Measurements from ENCODE around the gene MPV17L. TPM values are rescaled to one million over a fixed set of nuclear protein-coding genes. Genes with fewer than 3 reads are reported as not detected.
"Not testable (repeated sequence)": the region's sequence is repeated elsewhere in the genome, so short reads cannot be mapped to it uniquely, and the experiment has no call there.

MPV17L gene
- total and polyA plus RNA-seq, 7 donors, result 5.6 to 30.3 (median 6.3) TPM

DNA sequence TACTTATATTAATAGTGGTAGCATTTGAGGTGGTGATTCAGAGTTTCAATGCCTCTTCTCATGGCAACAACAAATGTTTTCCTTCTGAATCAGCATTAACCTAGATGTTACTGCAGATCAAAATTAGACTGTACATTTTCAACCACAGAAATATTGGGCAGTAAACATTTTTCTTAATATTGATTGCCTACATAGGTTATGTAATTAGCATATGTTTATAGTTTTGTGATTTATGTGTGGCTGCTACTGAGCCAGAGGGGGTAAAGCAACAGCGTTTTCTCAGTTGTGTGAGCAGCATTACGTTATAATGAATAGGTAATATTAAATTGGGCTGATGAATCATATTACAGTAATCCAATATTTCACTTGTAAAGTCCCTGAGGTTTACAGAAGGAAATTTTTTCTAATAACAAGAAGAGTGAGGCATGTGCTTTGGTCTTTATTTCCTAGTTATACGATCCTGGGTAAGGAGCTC, 20.0 kb downstream of the MPV17L start:
- 22 to 42% (median 26%) methylated on average over 3 of the region's 3 CpGs for WGBS, 3 donors
- H3K27ac ChIP-seq, result peak overlapping the region; percentile 60
- no peak overlapping the region for H3K4me3 ChIP-seq
- peaks cover 12% of the 10 kb centered on the region for H3K4me1 ChIP-seq
- TF ChIP-seq, protein P1, sequence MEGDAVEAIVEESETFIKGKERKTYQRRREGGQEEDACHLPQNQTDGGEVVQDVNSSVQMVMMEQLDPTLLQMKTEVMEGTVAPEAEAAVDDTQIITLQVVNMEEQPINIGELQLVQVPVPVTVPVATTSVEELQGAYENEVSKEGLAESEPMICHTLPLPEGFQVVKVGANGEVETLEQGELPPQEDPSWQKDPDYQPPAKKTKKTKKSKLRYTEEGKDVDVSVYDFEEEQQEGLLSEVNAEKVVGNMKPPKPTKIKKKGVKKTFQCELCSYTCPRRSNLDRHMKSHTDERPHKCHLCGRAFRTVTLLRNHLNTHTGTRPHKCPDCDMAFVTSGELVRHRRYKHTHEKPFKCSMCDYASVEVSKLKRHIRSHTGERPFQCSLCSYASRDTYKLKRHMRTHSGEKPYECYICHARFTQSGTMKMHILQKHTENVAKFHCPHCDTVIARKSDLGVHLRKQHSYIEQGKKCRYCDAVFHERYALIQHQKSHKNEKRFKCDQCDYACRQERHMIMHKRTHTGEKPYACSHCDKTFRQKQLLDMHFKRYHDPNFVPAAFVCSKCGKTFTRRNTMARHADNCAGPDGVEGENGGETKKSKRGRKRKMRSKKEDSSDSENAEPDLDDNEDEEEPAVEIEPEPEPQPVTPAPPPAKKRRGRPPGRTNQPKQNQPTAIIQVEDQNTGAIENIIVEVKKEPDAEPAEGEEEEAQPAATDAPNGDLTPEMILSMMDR (IDR thresholded peaks at IDR 0.05), result no peak
- no peaks in the 10 kb centered on the region for H3K36me3 ChIP-seq (ENCODE audit: insufficient read depth in 1 of 2, low read depth in 1 of 2)
- no peaks in the 10 kb centered on the region for H3K27me3 ChIP-seq (ENCODE audit: insufficient read depth in 3 of 3, low read length in 2 of 3)
- intact Hi-C loops (cut with DNase I), result no loop called here
- no peak for DNase-seq
- peak in 3 of 4 donors; percentile 30 to 48 (median 41) for ATAC-seq
- H3K9me3 ChIP-seq, result no peaks in the 10 kb centered on the region

DNA sequence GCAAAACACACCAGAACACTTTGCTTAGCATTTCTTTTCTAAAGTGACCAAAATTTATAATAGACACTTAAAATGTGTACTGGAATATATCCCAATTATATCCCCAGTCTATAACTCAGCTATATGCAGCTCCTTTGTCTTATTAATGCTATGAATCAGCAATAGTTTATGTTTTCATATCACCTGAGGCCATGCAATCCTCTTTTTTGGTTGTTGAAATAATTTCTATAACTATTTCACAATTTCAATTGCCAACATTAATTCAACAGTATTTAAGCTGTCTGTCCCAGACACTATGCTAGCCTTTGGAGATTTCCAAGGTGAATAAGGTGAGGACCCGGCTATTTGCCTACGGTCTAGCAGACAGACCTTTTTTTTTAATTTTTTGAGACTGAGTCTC, 21.6 kb downstream of the MPV17L start:
- 90 to 95% (median 91%) methylated on average over 2 of the region's 2 CpGs for WGBS, 3 donors
- Histone ChIP-seq H3K36me3 (ENCODE audit: insufficient read depth in 1 of 2, low read depth in 1 of 2) (no peaks in the 10 kb centered on the region), H3K4me3 (no peak overlapping the region), H3K27ac (no peak overlapping the region), H3K9me3 (no peaks in the 10 kb centered on the region), H3K27me3 (ENCODE audit: insufficient read depth in 3 of 3, low read length in 2 of 3) (no peaks in the 10 kb centered on the region), H3K4me1 (peaks cover 12% of the 10 kb centered on the region)
- ATAC-seq (no peak), DNase-seq (no peak)
- TF ChIP-seq, protein P1 (IDR thresholded peaks at IDR 0.05), result no peak
- intact Hi-C loops (cut with DNase I), result no loop called here

DNA sequence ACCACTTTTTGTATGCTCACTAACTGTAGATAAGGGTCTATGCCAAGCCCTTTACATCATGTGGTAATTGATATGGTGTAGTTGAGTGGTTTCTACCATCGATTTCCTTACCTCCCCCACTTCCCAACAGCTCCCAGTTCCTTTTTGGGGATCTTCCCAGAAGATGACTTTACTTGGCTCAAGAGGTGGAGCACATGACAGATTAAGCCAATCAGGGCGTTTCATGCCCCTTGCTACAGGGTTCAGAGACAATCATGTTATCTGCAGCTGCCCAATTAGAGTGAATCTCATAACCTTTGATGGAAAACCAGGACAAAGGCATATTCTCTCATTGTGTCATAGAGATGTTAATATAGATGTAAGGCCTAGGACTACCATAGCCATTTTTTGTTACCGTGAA, 22.7 kb downstream of the MPV17L start:
- H3K27ac ChIP-seq, result no peak overlapping the region
- intact Hi-C loops (cut with DNase I), result no loop called here
- H3K4me3 ChIP-seq, result no peak overlapping the region
- H3K27me3 ChIP-seq (ENCODE audit: insufficient read depth in 3 of 3, low read length in 2 of 3), result no peaks in the 10 kb centered on the region
- TF ChIP-seq, protein P1 (IDR thresholded peaks at IDR 0.05), result no peak
- DNase-seq (no peak), ATAC-seq (peak in 2 of 4 donors; percentile 8 to 29)
- no peaks in the 10 kb centered on the region for H3K36me3 ChIP-seq (ENCODE audit: insufficient read depth in 1 of 2, low read depth in 1 of 2)
- 72 to 80% (median 79%) methylated on average over 3 of the region's 3 CpGs for WGBS, 3 donors
- H3K9me3 ChIP-seq, result no peaks in the 10 kb centered on the region
- H3K4me1 ChIP-seq, result peaks cover 12% of the 10 kb centered on the region

DNA sequence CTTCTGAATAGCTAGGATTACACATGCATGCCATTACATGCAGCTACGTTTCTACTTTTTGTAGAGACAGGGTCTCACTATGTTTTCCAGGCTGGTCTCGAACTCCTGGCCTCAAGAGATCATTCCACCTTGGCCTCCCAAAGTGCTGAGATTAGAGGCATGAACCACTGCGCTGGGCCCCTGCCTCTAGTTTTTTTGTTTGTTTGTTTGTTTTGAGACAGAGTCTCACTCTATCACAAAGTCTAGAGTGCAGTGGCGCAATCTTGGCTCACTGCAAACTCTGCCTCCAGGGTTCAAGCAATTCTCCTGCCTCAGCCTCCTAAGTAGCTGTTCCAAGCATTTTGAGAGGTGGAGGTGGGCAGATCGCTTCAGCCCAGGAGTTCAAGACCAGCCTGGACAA, 26.1 kb downstream of the MPV17L start:
- H3K9me3 ChIP-seq; H3K27me3 ChIP-seq (ENCODE audit: insufficient read depth in 3 of 3, low read length in 2 of 3); intact Hi-C loops (cut with DNase I); H3K4me1 ChIP-seq; ATAC-seq; H3K36me3 ChIP-seq (ENCODE audit: insufficient read depth in 1 of 2, low read depth in 1 of 2); DNase-seq; H3K4me3 ChIP-seq; H3K27ac ChIP-seq: not testable (repeated sequence)
- 83 to 87% (median 84%) methylated on average over 5 of the region's 5 CpGs for WGBS, 3 donors

DNA sequence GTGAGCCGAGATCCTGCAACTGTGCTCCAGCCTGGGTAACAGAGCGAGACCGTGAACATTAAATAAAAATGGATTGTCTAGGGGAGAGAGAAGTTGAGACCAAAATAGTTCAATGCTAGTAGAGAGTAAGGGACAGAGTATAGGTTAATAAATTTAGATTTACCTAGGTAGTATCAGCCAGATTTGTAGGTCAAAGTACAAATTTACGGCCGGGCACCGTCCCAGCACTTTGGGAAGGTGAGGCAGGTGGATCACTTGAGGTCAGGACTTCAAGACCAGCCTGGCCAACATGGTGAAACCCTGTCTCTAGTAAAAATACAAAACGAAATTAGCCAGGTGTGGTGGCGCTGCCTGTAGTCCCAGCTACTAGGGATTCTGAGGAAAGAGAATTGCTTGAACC, 26.7 kb downstream of the MPV17L start:
- no peaks in the 10 kb centered on the region for H3K27me3 ChIP-seq (ENCODE audit: insufficient read depth in 3 of 3, low read length in 2 of 3)
- no peak for DNase-seq
- 84 to 86% (median 84%) methylated on average over 8 of the region's 8 CpGs for WGBS, 3 donors
- no peaks in the 10 kb centered on the region for H3K36me3 ChIP-seq (ENCODE audit: insufficient read depth in 1 of 2, low read depth in 1 of 2)
- TF ChIP-seq, protein P1 (IDR thresholded peaks at IDR 0.05), result no peak
- intact Hi-C loops (cut with DNase I), result no loop called here
- no peak overlapping the region for H3K4me3 ChIP-seq
- peaks cover under 1% of the 10 kb centered on the region for H3K4me1 ChIP-seq
- ATAC-seq, result no peak
- no peaks in the 10 kb centered on the region for H3K9me3 ChIP-seq
- no peak overlapping the region for H3K27ac ChIP-seq
